Activated CD8-positive, alpha-beta memory T cell treated with anti-CD3 and anti-CD28 coated beads, Interleukin-2, amount 10 ng/mL, durations not matched to agents 7 days and 5 days (primary cell): Measurements from ENCODE around the gene ASCC1. TPM values are rescaled to one million over a fixed set of nuclear protein-coding genes. Genes with fewer than 3 reads are reported as not detected.

ENCODE experiments used
- ATAC-seq: fragments of 150-1000 bp; cut with Tn5 transposase; one replicate; pipeline ENCODE4 v1.10.0; 2021; ENCODE audit warnings: moderate library complexity
- CTCF ChIA-PET: fragments of 350-600 bp; sonication (Branson Sonifier 250); formaldehyde crosslinking; loops from one replicate; lab custom pipeline; 2021; ENCODE audit warnings: antibody characterized with exemption; lab: Charles Lee
- DNase-seq: peaks from one replicate; pipeline ENCODE4 v3.0.0-alpha.2; 2020
- H3K27ac Mint-ChIP-seq: one replicate; pipeline ENCODE4 v1.8.0; 2021; ENCODE audit warnings: mild to moderate bottlenecking, mixed read lengths
- H3K27me3 Mint-ChIP-seq: one replicate; pipeline ENCODE4 v1.8.0; 2021; ENCODE audit warnings: mixed read lengths
- H3K36me3 Mint-ChIP-seq: one replicate; pipeline ENCODE4 v1.8.0; 2021; ENCODE audit warnings: mild to moderate bottlenecking, mixed read lengths
- H3K4me1 Mint-ChIP-seq: one replicate; pipeline ENCODE4 v1.8.0; 2021; ENCODE audit warnings: mixed read lengths
- H3K4me3 Mint-ChIP-seq: one replicate; pipeline ENCODE4 v1.8.0; 2021; ENCODE audit warnings: mild to moderate bottlenecking, moderate library complexity, mixed read lengths
- H3K9me3 Mint-ChIP-seq: one replicate; pipeline ENCODE4 v1.8.0; 2022; ENCODE audit warnings: low read depth, mixed read lengths
- total RNA-seq, 2 experiments: library from RNA; stranded (reverse); gene quantifications; one replicate each; pipeline ENCODE4 v1.2.3, GENCODE V29; 2021

The ASCC1 gene, protein sequence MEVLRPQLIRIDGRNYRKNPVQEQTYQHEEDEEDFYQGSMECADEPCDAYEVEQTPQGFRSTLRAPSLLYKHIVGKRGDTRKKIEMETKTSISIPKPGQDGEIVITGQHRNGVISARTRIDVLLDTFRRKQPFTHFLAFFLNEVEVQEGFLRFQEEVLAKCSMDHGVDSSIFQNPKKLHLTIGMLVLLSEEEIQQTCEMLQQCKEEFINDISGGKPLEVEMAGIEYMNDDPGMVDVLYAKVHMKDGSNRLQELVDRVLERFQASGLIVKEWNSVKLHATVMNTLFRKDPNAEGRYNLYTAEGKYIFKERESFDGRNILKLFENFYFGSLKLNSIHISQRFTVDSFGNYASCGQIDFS
- total RNA-seq = 10 to 100 TPM; 34.9 to 36.8 TPM

DNA sequence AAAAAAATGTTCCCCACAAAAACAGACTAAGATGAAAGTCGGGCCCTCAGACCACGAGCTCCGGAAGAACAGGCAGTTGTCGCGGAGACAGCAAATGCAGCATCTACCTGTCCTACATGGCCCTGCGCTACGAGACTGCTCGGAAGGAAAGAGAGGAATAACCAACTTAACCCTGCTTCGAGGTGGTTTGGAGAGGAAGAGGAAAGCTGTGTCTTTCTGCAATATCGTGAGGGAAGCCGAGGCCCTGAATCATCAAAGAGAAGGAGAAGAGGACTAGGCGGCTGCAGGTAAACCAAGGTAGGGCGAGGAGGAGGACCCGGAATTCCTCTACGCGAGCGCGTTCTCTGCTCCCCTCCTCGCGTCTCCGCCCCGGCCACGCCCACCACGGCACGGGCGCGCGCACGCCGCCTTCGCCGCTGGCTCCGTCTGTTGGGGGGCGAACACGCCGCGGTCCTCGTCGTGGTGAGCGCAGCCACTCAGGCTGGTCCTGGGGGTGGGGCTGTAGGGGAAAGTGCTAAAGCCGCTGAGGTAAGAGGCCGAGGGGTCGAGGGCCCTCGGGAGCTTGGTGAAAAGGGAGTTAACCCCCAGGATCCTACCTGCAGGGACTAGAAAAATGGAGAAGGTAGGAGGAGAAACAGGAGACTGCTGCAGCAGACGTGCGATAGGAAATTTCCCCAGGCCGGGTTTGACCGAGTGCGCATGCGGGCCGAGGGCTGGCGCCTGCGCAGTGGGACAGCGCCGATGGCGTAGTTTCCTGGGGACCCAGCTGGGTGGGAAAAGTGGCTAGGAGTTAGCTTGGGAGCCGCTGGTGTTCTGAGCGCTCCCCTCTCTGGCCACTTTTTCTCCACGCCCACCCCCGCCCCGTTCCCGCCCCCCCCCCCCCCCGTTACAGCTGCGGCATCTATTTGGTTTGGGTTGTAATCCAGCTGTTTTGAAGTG lies at the start of gene ASCC1, which contains the start of gene ANAPC16:
Gene ASCC1 (minus strand): TSS at position 666 of the 939 bp plus-strand sequence. CDS start 2,978 bp downstream, outside the sequence.
Gene ANAPC16 (plus strand): TSS at position 402 of the 939 bp plus-strand sequence. CDS start 7,903 bp downstream, outside the sequence.
- Mint-ChIP-seq H3K36me3 (peaks cover 25% of the 10 kb centered on the region), H3K27ac (peak within 1 kb of the TSS; percentile 97), H3K27me3 (no peaks in the 10 kb centered on the region), H3K4me1 (peaks cover 48% of the 10 kb centered on the region), H3K9me3 (no peaks in the 10 kb centered on the region), H3K4me3 (peak within 1 kb of the TSS; percentile 86)
- DNase-seq = peak; percentile 96
- CTCF ChIA-PET = interaction anchor here (0.6 to 12.8 kb wide), 17 partner anchors 12 to 320 kb away, joined by 3 to 127 read pairs (median 4); no protein-coding TSS in a partner anchor
- ATAC-seq = peak; percentile 92

- CTCF ChIA-PET = interaction anchor here (1.0 to 1.2 kb wide), 3 partner anchors 10 to 70 kb away, joined by 3 to 4 read pairs (median 3); no protein-coding TSS in a partner anchor
- Mint-ChIP-seq H3K9me3 (no peaks in the 10 kb centered on the region), H3K27me3 (no peaks in the 10 kb centered on the region), H3K27ac (no peak overlapping the region), H3K4me1 (peaks cover 30% of the 10 kb centered on the region), H3K4me3 (no peak overlapping the region), H3K36me3 (no peaks in the 10 kb centered on the region)
- DNase-seq (no peak), ATAC-seq (no peak)
Observed at GRCh38 chr10:72265508-72265907, 49.4 kb upstream of the ASCC1 start.

GRCh38 chr10:72264536-72264935 lies 48.5 kb upstream of the ASCC1 start:
- DNase-seq (no peak), ATAC-seq (no peak)
- Mint-ChIP-seq H3K36me3 (no peaks in the 10 kb centered on the region), H3K27ac (no peak overlapping the region), H3K27me3 (no peaks in the 10 kb centered on the region), H3K4me1 (peaks cover 37% of the 10 kb centered on the region), H3K4me3 (no peak overlapping the region), H3K9me3 (no peaks in the 10 kb centered on the region)
- CTCF ChIA-PET = interaction anchor here (0.6 to 3.0 kb wide), 6 partner anchors 10 to 70 kb away, joined by 3 to 14 read pairs (median 4); partner anchors contain the start of gene DDIT4

DNA sequence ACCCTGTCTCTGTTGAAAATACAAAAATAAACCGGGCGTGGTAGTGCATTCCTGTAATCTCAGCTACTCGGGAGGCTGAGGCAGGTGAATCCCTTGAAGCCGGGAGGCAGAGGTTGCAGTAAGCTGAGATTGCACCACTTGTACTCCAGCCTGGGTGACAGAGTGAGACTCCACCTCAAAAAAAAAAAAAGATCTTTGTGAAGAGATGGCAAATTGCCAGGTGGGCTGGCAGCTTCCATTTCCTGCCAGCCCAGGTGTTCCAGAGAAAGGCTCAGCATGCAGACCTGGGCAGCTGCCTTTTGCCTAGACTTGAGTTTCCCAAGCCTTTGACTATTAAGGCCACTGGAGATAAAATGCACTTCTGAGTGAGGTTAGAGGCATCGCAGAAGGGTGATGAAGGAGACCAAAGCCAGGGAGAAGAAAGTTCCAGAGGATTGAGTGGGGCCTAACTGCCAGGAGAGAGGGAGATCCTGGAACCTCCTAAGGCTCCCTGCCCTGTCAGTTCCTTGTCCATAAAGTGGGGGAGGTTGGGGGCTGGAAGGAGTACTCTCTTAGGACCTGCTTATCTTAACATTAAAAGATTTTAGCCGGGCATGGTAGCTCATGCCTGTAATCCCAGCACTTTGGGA lies 47.7 kb upstream of the ASCC1 start:
- ATAC-seq (no peak), DNase-seq (no peak)
- Mint-ChIP-seq H3K4me3 (no peak overlapping the region), H3K9me3 (no peaks in the 10 kb centered on the region), H3K4me1 (peaks cover 44% of the 10 kb centered on the region), H3K27me3 (no peaks in the 10 kb centered on the region), H3K36me3 (no peaks in the 10 kb centered on the region), H3K27ac (no peak overlapping the region)
- CTCF ChIA-PET = interaction anchor here (1.1 to 3.0 kb wide), 6 partner anchors 10 to 137 kb away, joined by 3 to 14 read pairs (median 4); partner anchors contain the start of gene DDIT4

- H3K4me1 Mint-ChIP-seq = peaks cover 50% of the 10 kb centered on the region
- no peaks in the 10 kb centered on the region for H3K27me3 Mint-ChIP-seq
- H3K4me3 Mint-ChIP-seq = peak overlapping the region; percentile 68
- H3K36me3 Mint-ChIP-seq = no peaks in the 10 kb centered on the region
- peak overlapping the region; percentile 98 for H3K27ac Mint-ChIP-seq
- DNase-seq (no peak), ATAC-seq (peak; percentile 17)
- CTCF ChIA-PET = interaction anchor here (0.8 to 11.6 kb wide), 13 partner anchors 9 to 213 kb away, joined by 3 to 94 read pairs (median 8); partner anchors contain the start of genes DDIT4 and SPOCK2
- H3K9me3 Mint-ChIP-seq = no peaks in the 10 kb centered on the region
Observed at GRCh38 chr10:72261784-72262404, 45.8 kb upstream of the ASCC1 start.

DNA sequence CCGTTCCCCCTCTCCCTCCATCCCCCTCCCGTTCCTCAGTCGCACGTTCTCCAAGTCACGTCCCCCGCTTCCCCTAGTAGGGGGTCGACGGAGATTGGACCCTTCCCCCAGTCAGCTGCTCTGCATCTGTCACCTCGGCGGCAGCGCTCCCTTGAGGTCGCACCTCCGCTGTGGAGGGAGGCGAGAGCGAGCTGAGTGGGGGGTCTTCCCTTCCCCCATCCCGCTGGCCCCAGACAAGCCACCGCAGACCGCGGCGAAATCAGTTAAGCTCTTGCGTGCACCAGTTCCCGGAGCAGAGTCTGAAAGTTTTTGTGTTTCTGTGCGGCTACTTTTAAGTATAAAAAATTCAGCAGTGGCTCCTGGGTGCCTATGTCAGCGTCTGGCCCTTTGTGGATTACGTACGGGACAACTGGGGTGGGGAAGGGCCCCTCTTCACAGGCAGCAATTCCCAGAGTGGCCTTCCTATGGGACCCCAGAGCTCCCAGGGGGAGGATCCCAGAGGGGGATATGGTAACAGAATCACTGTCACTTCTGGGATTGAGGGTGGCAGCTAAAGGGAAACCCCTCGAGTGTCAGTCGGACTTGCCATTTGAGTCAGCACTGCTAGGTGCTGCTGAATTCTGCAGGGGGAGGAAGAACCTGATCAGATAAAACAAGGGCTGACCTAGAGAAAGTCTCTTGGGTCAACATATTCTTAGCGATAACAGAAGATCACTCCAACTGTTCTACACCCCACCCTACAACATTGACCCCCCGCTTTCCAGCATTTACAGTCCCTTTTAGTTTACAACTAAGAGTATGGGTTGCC lies 45.1 kb upstream of the ASCC1 start:
- DNase-seq = peak; percentile 91
- Mint-ChIP-seq H3K27me3 (no peaks in the 10 kb centered on the region), H3K9me3 (no peaks in the 10 kb centered on the region), H3K36me3 (no peaks in the 10 kb centered on the region), H3K4me3 (peak overlapping the region; percentile 68), H3K27ac (peak overlapping the region; percentile 98), H3K4me1 (peaks cover 55% of the 10 kb centered on the region)
- ATAC-seq = peak; percentile 63
- CTCF ChIA-PET = interaction anchor here (0.6 to 11.6 kb wide), 23 partner anchors 8 to 215 kb away, joined by 3 to 94 read pairs (median 6); partner anchors contain the start of genes ANAPC16, ASCC1, DDIT4 and SPOCK2

- Mint-ChIP-seq H3K4me3 (peak overlapping the region; percentile 68), H3K27ac (peak overlapping the region; percentile 98), H3K4me1 (peaks cover 55% of the 10 kb centered on the region), H3K27me3 (no peaks in the 10 kb centered on the region), H3K9me3 (no peaks in the 10 kb centered on the region), H3K36me3 (no peaks in the 10 kb centered on the region)
- ATAC-seq (peak; percentile 78), DNase-seq (peak; percentile 97)
- CTCF ChIA-PET = interaction anchor here (1.0 to 11.6 kb wide), 22 partner anchors 11 to 214 kb away, joined by 3 to 94 read pairs (median 6); partner anchors contain the start of genes ANAPC16, ASCC1, DDIT4 and SPOCK2
Observed at GRCh38 chr10:72260239-72260975, 44.3 kb upstream of the ASCC1 start.

GRCh38 chr10:72259491-72260238 lies 43.6 kb upstream of the ASCC1 start:
- ATAC-seq = no peak
- peaks cover 63% of the 10 kb centered on the region for H3K4me1 Mint-ChIP-seq
- H3K27me3 Mint-ChIP-seq = no peaks in the 10 kb centered on the region
- H3K36me3 Mint-ChIP-seq = no peaks in the 10 kb centered on the region
- H3K27ac Mint-ChIP-seq = peak overlapping the region; percentile 98
- CTCF ChIA-PET = interaction anchor here (1.0 to 11.6 kb wide), 13 partner anchors 11 to 214 kb away, joined by 3 to 94 read pairs (median 6); partner anchors contain the start of genes ANAPC16, ASCC1, DDIT4 and SPOCK2
- no peaks in the 10 kb centered on the region for H3K9me3 Mint-ChIP-seq
- DNase-seq = no peak
- H3K4me3 Mint-ChIP-seq = peak overlapping the region; percentile 68

DNA sequence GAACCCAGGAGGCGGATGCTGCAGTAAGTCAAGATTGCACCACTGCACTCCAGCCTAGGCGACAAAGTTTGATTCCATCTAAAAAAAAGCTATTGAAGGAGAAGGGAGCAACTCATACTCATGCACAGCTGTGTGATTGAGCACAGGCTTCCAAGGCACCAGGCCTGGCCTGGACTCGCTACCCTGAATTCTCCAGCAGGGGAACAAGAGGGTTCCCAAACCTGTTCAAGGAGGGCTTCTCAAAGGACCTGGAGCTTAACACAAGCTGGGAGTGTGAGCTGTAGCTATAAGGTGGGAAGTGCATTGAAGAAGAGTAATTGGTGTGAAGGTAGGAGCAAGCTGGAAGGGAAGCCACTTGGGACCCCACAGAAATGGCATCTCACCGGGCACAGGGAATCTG lies 42.5 kb upstream of the ASCC1 start:
- Mint-ChIP-seq H3K9me3 (no peaks in the 10 kb centered on the region), H3K36me3 (no peaks in the 10 kb centered on the region), H3K4me1 (peaks cover 63% of the 10 kb centered on the region), H3K27me3 (no peaks in the 10 kb centered on the region), H3K27ac (peak overlapping the region; percentile 79), H3K4me3 (no peak overlapping the region)
- ATAC-seq (no peak), DNase-seq (no peak)
- CTCF ChIA-PET = interaction anchor here (0.7 to 11.6 kb wide), 7 partner anchors 10 to 544 kb away, joined by 4 to 94 read pairs (median 4); partner anchors contain the start of gene DDIT4
